Kidney epithelial cell (primary cell): ENCODE measurements around the gene PSTK. TPM values are rescaled to one million over a fixed set of nuclear protein-coding genes. Genes with fewer than 3 reads are reported as not detected.

ENCODE experiments used
- DNase-seq: peaks from one replicate; pipeline ENCODE4 v3.0.0-alpha.2; 2010; ENCODE audit warnings: low read depth
- H3K27me3 ChIP-seq: 2 replicates; pipeline ENCODE4 v1.6.0; 2011; ENCODE audit warnings: low read length; ENCODE audit not compliant: control insufficient read depth, insufficient read depth
- H3K36me3 ChIP-seq: 2 replicates; pipeline ENCODE4 v1.5.1; 2011; ENCODE audit warnings: low read length; ENCODE audit not compliant: control insufficient read depth, insufficient read depth
- H3K4me3 ChIP-seq: 2 replicates; pipeline ENCODE4 v1.5.1; 2011; ENCODE audit warnings: low read depth, mild to moderate bottlenecking, control low read depth, low read length
- CTCF ChIP-seq: IDR thresholded peaks from 2 replicates; pipeline ENCODE4 v1.5.1; 2011; ENCODE audit warnings: mild to moderate bottlenecking, moderate library complexity, low read length, control low read depth, inconsistent platforms; ENCODE audit not compliant: insufficient read depth, poor library complexity, severe bottlenecking
- total RNA-seq: library from RNA; depleted of rRNA; stranded (reverse); fragments of >200 nt; gene quantifications from 2 replicates; pipeline ENCODE4 v1.2.3, GENCODE V29; 2015

The PSTK gene
- total RNA-seq, 1 donor from 2014 or later, result 11.4 TPM

- TF ChIP-seq CTCF, result no peak
- Histone ChIP-seq H3K36me3 (no peaks in the 10 kb centered on the region), H3K4me3 (no peak overlapping the region), H3K27me3 (no peaks in the 10 kb centered on the region)
- no peak for DNase-seq
Observed at GRCh38 chr10:123001370-123001769, 21.2 kb downstream of the PSTK start.

- Histone ChIP-seq H3K4me3 (no peak overlapping the region), H3K36me3 (no peaks in the 10 kb centered on the region), H3K27me3 (no peaks in the 10 kb centered on the region)
- DNase-seq, result no peak
- no peak for TF ChIP-seq CTCF
Observed at GRCh38 chr10:123004298-123004697, 24.1 kb downstream of the PSTK start.

GRCh38 chr10:123007558-123008354 is 27.6 kb downstream of the PSTK start:
- Histone ChIP-seq H3K27me3 (no peaks in the 10 kb centered on the region), H3K4me3 (peak overlapping the region; percentile 84), H3K36me3 (no peaks in the 10 kb centered on the region)
- DNase-seq, result peak; percentile 35
- TF ChIP-seq CTCF, result no peak

GRCh38 chr10:123008355-123009104 is 28.3 kb downstream of the PSTK start, which contains the start of the genes ACADSB and IKZF5:
TSS of gene ACADSB (plus strand) at chr10:123009006. CDS start at chr10:123009030, 24 bp downstream.
TSS of gene IKZF5 (minus strand) at chr10:123008795. CDS start at chr10:122998625, 10,170 bp downstream.
- TF ChIP-seq CTCF, result no peak
- no peaks in the 10 kb centered on the region for H3K27me3 ChIP-seq
- no peaks in the 10 kb centered on the region for H3K36me3 ChIP-seq
- peak; percentile 84 for DNase-seq
- peak within 1 kb of the TSS; percentile 84 for H3K4me3 ChIP-seq

GRCh38 chr10:123009105-123009820 is 29.1 kb downstream of the PSTK start:
- TF ChIP-seq CTCF, result no peak
- Histone ChIP-seq H3K4me3 (peak overlapping the region; percentile 84), H3K27me3 (no peaks in the 10 kb centered on the region), H3K36me3 (no peaks in the 10 kb centered on the region)
- no peak for DNase-seq
